CD14-positive monocyte (primary cell): ENCODE measurements around the gene RAB11FIP4. TPM values are rescaled to one million over a fixed set of nuclear protein-coding genes. Genes with fewer than 3 reads are reported as not detected.

ENCODE experiments used
- DNase-seq, 3 donors: peaks; one replicate each; pipeline ENCODE4 v3.0.0-alpha.2; 2011 to 2022
- H2AFZ ChIP-seq: 2 replicates; pipeline ENCODE4 v1.6.0; 2012; ENCODE audit warnings: mild to moderate bottlenecking, low read depth, low read length, inconsistent platforms; ENCODE audit not compliant: insufficient read depth, poor library complexity, severe bottlenecking
- H3K27ac ChIP-seq, 2 donors: 1 replicate in 1 of 2; 2 replicates in 1 of 2; pipeline ENCODE4 v1.5.1; 2012 to 2013; ENCODE audit warnings: low read length in 2 of 2, control low read depth in 1 of 2, inconsistent platforms in 1 of 2, low read depth in 1 of 2, mild to moderate bottlenecking in 1 of 2
- H3K27me3 ChIP-seq, 2 donors: one replicate each; pipeline versions ENCODE4 v1.6.0 to v1.6.1; 2011 to 2013; ENCODE audit warnings: low read length in 2 of 2; ENCODE audit not compliant: control insufficient read depth in 2 of 2, insufficient read depth in 2 of 2
- H3K36me3 ChIP-seq, 2 donors: replicated peaks in 1 of 2; 1 replicate in 1 of 2; 2 replicates in 1 of 2; pipeline versions ENCODE4 v1.5.1 to v1.6.1; 2012 to 2013; ENCODE audit warnings: low read length in 2 of 2, control low read depth in 1 of 2, inconsistent platforms in 1 of 2, mild to moderate bottlenecking in 1 of 2; ENCODE audit not compliant: insufficient read depth in 2 of 2, control insufficient read depth in 1 of 2
- H3K4me1 ChIP-seq, 2 donors: 1 replicate in 1 of 2; 2 replicates in 1 of 2; pipeline versions ENCODE4 v1.5.1 to v1.6.1; 2012 to 2013; ENCODE audit warnings: low read length in 2 of 2, control low read depth in 1 of 2, inconsistent platforms in 1 of 2, mild to moderate bottlenecking in 1 of 2, moderate library complexity in 1 of 2; ENCODE audit not compliant: insufficient read depth in 2 of 2, control insufficient read depth in 1 of 2
- H3K4me2 ChIP-seq: replicated peaks from 2 replicates; pipeline ENCODE3; 2012; ENCODE audit warnings: low read length, moderate library complexity, mild to moderate bottlenecking; ENCODE audit not compliant: poor library complexity, severe bottlenecking; ENCODE audit errors: extremely low read depth
- H3K4me3 ChIP-seq, 3 experiments: fragments of 200-600 bp in 1 of 3; sonication (generic) in 1 of 3; replicated peaks in 1 of 3; 1 replicate in 2 of 3; 2 replicates in 1 of 3; pipeline ENCODE4 v1.5.1; 2011 to 2013; ENCODE audit warnings: low read length in 3 of 3, mild to moderate bottlenecking in 3 of 3, control low read depth in 2 of 3, low read depth in 2 of 3, inconsistent platforms in 1 of 3, moderate library complexity in 1 of 3
- H3K79me2 ChIP-seq: 2 replicates; pipeline ENCODE4 v1.6.0; 2012; ENCODE audit warnings: mild to moderate bottlenecking, control low read depth, inconsistent platforms, low read length, moderate library complexity; ENCODE audit not compliant: insufficient read depth
- H3K9ac ChIP-seq: 2 replicates; pipeline ENCODE4 v1.6.0; 2017; ENCODE audit warnings: low read length, mild to moderate bottlenecking; ENCODE audit not compliant: insufficient read depth, poor library complexity, severe bottlenecking
- H3K9me3 ChIP-seq, 2 donors: replicated peaks in 1 of 2; 1 replicate in 1 of 2; 2 replicates in 1 of 2; pipeline versions ENCODE4 v1.5.1 to v1.6.1; 2012 to 2013; ENCODE audit warnings: low read length in 2 of 2, control low read depth in 1 of 2; ENCODE audit not compliant: control insufficient read depth in 1 of 2, insufficient read depth in 1 of 2
- H4K20me1 ChIP-seq: 2 replicates; pipeline ENCODE4 v1.6.0; 2012; ENCODE audit warnings: mild to moderate bottlenecking, low read length, control low read depth, moderate library complexity; ENCODE audit not compliant: insufficient read depth
- H3K27ac Mint-ChIP-seq, 7 donors: one replicate each; pipeline ENCODE4 v1.8.0; 2020; ENCODE audit warnings: mild to moderate bottlenecking in 7 of 7, mixed read lengths in 7 of 7, moderate library complexity in 6 of 7, inconsistent platforms in 2 of 7
- H3K27me3 Mint-ChIP-seq, 3 donors: one replicate each; pipeline ENCODE4 v1.8.0; 2021 to 2022; ENCODE audit warnings: low read depth in 3 of 3, mild to moderate bottlenecking in 3 of 3, mixed read lengths in 3 of 3, moderate library complexity in 3 of 3, inconsistent platforms in 1 of 3
- H3K36me3 Mint-ChIP-seq, 2 donors: one replicate each; pipeline ENCODE4 v1.8.0; 2020; ENCODE audit warnings: mixed read lengths in 2 of 2, inconsistent platforms in 1 of 2, mild to moderate bottlenecking in 1 of 2
- H3K4me1 Mint-ChIP-seq: one replicate; pipeline ENCODE4 v1.8.0; 2020; ENCODE audit warnings: mild to moderate bottlenecking, mixed read lengths
- H3K4me3 Mint-ChIP-seq, 2 donors: one replicate each; pipeline ENCODE4 v1.8.0; 2020; ENCODE audit warnings: mild to moderate bottlenecking in 2 of 2, mixed read lengths in 2 of 2, moderate library complexity in 1 of 2
- H3K9me3 Mint-ChIP-seq, 7 donors: one replicate each; pipeline ENCODE4 v1.8.0; 2020 to 2022; ENCODE audit warnings: mixed read lengths in 7 of 7, mild to moderate bottlenecking in 6 of 7, moderate library complexity in 6 of 7, inconsistent platforms in 2 of 7
- WGBS: methylation state at CpG from one replicate; pipeline ENCODE4 v1.1.5; 2013; ENCODE audit warnings: missing lambda C conversion rate; ENCODE audit not compliant: insufficient coverage; 5-methylcytosine and 5-hydroxymethylcytosine counted together
- intact Hi-C, 2 donors: fragments of 100-400 bp; cut with micrococcal nuclease; formaldehyde crosslinking; loops; one replicate each; pipeline versions ENCODE4 v1.15.0 to v1.15.1; 2023
- polyA plus RNA-seq, 3 donors: library from polyadenylated mRNA; depleted of rRNA in 1 of 3; unstranded in 2 of 3; stranded (reverse) in 1 of 3; fragments of 300-500 nt in 2 of 3; fragments of >200 nt in 1 of 3; fragmentation: Illumina TruSeq in 2 of 3; gene quantifications; 1 replicate in 2 of 3; 2 replicates in 1 of 3; pipeline ENCODE4 v1.2.3, GENCODE V29; 2012 to 2021
- TF ChIP-seq, protein P1 (sequence below): fragments of 200-600 bp; IDR thresholded peaks from one replicate; pipeline ENCODE4 v1.8.0; 2022; ENCODE audit warnings: antibody characterized with exemption, mild to moderate bottlenecking

Gene RAB11FIP4
- polyA plus RNA-seq, 3 donors = 10.4 to 21.9 (median 16.2) TPM

- H3K27ac Mint-ChIP-seq = no peak overlapping the region
- intact Hi-C loops = loop anchor here in 1 of 2 donors (10.0 kb wide), 1 partner anchor 74 kb away; the partner anchor contains the start of gene OMG
These were observed 22.2 kb upstream of the RAB11FIP4 start for GRCh38 chr17:31369266-31369665.

GRCh38 chr17:31371511-31372097 lies 19.9 kb upstream of the RAB11FIP4 start:
- Histone ChIP-seq H3K27me3 (no peaks in the 10 kb centered on the region), H3K4me2 (no peak overlapping the region), H3K9ac (no peak overlapping the region), H3K9me3 (no peaks in the 10 kb centered on the region), H3K4me3 (no peak overlapping the region), H4K20me1 (no peaks in the 10 kb centered on the region), H3K27ac (no peak overlapping the region), H3K79me2 (peaks cover 6% of the 10 kb centered on the region), H3K36me3 (peaks cover 2 to 7% of the 10 kb centered on the region in 2 donors), H3K4me1 (peaks cover 32 to 35% of the 10 kb centered on the region in 2 donors), H2AFZ (no peak overlapping the region)
- no peaks in the 10 kb centered on the region for H3K27me3 Mint-ChIP-seq
- peak overlapping the region in 1 of 7 donors; percentile 5 for H3K27ac Mint-ChIP-seq
- 91% methylated on average over 1 of the region's 4 CpGs for WGBS
- peaks cover 3 to 14% of the 10 kb centered on the region in 2 donors for H3K36me3 Mint-ChIP-seq
- H3K4me3 Mint-ChIP-seq = no peak overlapping the region
- peaks cover 36% of the 10 kb centered on the region for H3K4me1 Mint-ChIP-seq
- DNase-seq = no peak
- TF ChIP-seq, protein P1, sequence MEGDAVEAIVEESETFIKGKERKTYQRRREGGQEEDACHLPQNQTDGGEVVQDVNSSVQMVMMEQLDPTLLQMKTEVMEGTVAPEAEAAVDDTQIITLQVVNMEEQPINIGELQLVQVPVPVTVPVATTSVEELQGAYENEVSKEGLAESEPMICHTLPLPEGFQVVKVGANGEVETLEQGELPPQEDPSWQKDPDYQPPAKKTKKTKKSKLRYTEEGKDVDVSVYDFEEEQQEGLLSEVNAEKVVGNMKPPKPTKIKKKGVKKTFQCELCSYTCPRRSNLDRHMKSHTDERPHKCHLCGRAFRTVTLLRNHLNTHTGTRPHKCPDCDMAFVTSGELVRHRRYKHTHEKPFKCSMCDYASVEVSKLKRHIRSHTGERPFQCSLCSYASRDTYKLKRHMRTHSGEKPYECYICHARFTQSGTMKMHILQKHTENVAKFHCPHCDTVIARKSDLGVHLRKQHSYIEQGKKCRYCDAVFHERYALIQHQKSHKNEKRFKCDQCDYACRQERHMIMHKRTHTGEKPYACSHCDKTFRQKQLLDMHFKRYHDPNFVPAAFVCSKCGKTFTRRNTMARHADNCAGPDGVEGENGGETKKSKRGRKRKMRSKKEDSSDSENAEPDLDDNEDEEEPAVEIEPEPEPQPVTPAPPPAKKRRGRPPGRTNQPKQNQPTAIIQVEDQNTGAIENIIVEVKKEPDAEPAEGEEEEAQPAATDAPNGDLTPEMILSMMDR = no peak
- no peaks in the 10 kb centered on the region for H3K9me3 Mint-ChIP-seq
- intact Hi-C loops = no loop called here

More at GRCh38 chr17:31369266-31369665, 22.2 kb upstream of the RAB11FIP4 start:
- no peak for DNase-seq
- Histone ChIP-seq H3K27me3 (no peaks in the 10 kb centered on the region), H3K4me2 (no peak overlapping the region), H3K79me2 (peaks cover 6% of the 10 kb centered on the region), H3K27ac (no peak overlapping the region), H3K4me1 (peaks cover 28 to 31% of the 10 kb centered on the region in 2 donors), H3K9ac (no peak overlapping the region), H3K36me3 (peaks cover 2 to 7% of the 10 kb centered on the region in 2 donors), H3K9me3 (no peaks in the 10 kb centered on the region), H4K20me1 (no peaks in the 10 kb centered on the region), H2AFZ (no peak overlapping the region), H3K4me3 (no peak overlapping the region)
- Mint-ChIP-seq H3K4me1 (peaks cover 33% of the 10 kb centered on the region), H3K9me3 (no peaks in the 10 kb centered on the region), H3K4me3 (no peak overlapping the region), H3K36me3 (peaks cover 3 to 11% of the 10 kb centered on the region in 2 donors), H3K27me3 (no peaks in the 10 kb centered on the region)
- TF ChIP-seq, protein P1 = no peak
